T-helper 1 cell treated with Interleukin-12 subunit alpha and Interleukin-12 subunit beta and Interleukin-4 antibody, amounts not matched to agents 30 ng/mL and 1 ng/mL, for 36 hours (primary cell): ENCODE measurements around the gene PCP2. TPM values are rescaled to one million over a fixed set of nuclear protein-coding genes. Genes with fewer than 3 reads are reported as not detected.

Source experiments
- intact Hi-C: fragments of 100-400 bp; cut with micrococcal nuclease; formaldehyde crosslinking; loops from one replicate; pipeline ENCODE4 v1.15.1; 2024
- total RNA-seq: library from RNA; stranded (reverse); gene quantifications from 2 replicates; pipeline ENCODE4 v1.2.3, GENCODE V29; 2022

The PCP2 gene
- total RNA-seq, 1 donor from 2014 or later: 1.7 TPM

- intact Hi-C loops: no loop called here
These were observed 12.8 kb downstream of the PCP2 start for GRCh38 chr19:7620442-7621412.

- intact Hi-C loops: no loop called here
These were observed 13.7 kb downstream of the PCP2 start for GRCh38 chr19:7619671-7620441.

GRCh38 chr19:7618771-7619510 lies 14.6 kb downstream of the PCP2 start:
- intact Hi-C loops: no loop called here

GRCh38 chr19:7618348-7618747 lies 15.2 kb downstream of the PCP2 start:
- intact Hi-C loops: no loop called here

- intact Hi-C loops: no loop called here
These were observed 15.8 kb downstream of the PCP2 start for GRCh38 chr19:7617735-7618134.

GRCh38 chr19:7617172-7617571 lies 16.3 kb downstream of the PCP2 start:
- intact Hi-C loops: no loop called here

- intact Hi-C loops: no loop called here
These were observed 18.4 kb downstream of the PCP2 start for GRCh38 chr19:7614859-7615741.

- intact Hi-C loops: no loop called here
These were observed 20.9 kb downstream of the PCP2 start for GRCh38 chr19:7612282-7613274.

GRCh38 chr19:7611541-7612279 lies 21.8 kb downstream of the PCP2 start:
- intact Hi-C loops: no loop called here

- intact Hi-C loops: no loop called here
These were observed 22.9 kb downstream of the PCP2 start for GRCh38 chr19:7610491-7611240.

GRCh38 chr19:7607874-7608560 lies 25.5 kb downstream of the PCP2 start:
- intact Hi-C loops: no loop called here

GRCh38 chr19:7607212-7607873 lies 26.2 kb downstream of the PCP2 start:
- intact Hi-C loops: no loop called here

- intact Hi-C loops: no loop called here
These were observed 27.2 kb downstream of the PCP2 start for GRCh38 chr19:7606289-7606688.

- intact Hi-C loops: no loop called here
These were observed 27.9 kb downstream of the PCP2 start for GRCh38 chr19:7605490-7606222.

GRCh38 chr19:7603919-7604318 lies 29.6 kb downstream of the PCP2 start:
- intact Hi-C loops: no loop called here

GRCh38 chr19:7602935-7603497 lies 30.5 kb downstream of the PCP2 start:
- intact Hi-C loops: no loop called here
